NCI-H2081 (cell line): Measurements from ENCODE around the gene ARHGAP24.

Experiments
- DNase-seq, 2 experiments: peaks; one replicate each; lab custom pipeline; 2025; lab: John Stamatoyannopoulos, UW

ARHGAP24 gene

DNA sequence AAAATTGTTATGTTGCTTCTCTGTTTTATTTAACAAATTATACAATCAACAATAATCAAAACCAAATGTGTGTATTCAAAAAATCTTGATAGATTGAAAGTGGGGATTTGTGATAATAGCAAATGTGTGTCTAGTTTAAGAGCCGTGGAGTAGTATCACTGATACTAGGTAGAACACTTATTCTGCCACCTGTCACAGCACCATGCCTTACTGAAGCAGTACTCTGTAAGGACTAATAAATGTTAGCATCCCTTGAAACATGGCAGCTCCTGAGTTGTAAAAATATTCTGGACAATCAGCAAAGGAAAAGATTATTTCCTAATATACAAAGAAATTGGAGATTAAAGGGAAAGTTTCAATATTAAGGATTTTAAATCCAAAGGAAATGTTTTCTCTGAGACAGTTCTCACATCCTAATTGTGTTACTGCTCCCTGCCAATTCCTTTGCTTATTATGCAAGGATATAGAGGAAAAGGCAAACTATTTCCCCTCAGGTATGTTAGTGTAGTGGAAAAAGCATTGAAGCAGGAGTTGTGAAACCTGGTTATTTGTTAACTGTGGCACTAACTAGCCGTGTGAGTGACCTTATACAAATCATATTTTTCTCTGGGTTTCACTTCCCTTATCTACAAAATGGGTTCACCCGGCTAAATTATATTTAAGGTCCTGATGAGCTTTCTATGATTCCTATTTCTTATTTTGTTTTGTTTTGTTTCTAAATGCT lies 303.1 kb downstream of the ARHGAP24 start:
- no peak for DNase-seq

GRCh38 chr4:85778632-85779131 lies 303.7 kb downstream of the ARHGAP24 start:
- DNase-seq, result no peak

GRCh38 chr4:85779165-85779564 lies 304.2 kb downstream of the ARHGAP24 start:
- DNase-seq, result no peak

DNA sequence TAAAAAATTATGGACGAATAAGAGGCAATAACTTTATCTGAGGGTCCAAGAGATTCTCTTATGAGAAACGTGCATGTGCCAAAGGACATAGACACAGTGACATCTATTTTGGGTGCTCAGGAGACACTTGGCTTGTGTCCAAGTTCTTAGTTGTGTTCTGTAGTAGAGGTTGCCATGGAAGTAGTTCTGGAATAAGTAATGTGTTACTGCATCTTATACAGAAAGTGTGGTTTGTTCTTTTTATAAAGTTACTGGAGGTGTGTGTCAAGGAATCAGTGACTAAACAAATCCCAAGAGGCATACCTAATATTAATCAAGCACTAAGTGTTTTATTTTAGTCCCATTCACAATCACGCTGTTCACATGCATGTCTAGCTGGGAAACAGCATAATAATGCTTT lies 305.7 kb downstream of the ARHGAP24 start:
- DNase-seq, result no peak

- DNase-seq, result no peak
Measured at GRCh38 chr4:85783483-85783882, 308.5 kb downstream of the ARHGAP24 start.

- DNase-seq, result no peak
Measured at GRCh38 chr4:85783900-85784299, 308.9 kb downstream of the ARHGAP24 start.

DNA sequence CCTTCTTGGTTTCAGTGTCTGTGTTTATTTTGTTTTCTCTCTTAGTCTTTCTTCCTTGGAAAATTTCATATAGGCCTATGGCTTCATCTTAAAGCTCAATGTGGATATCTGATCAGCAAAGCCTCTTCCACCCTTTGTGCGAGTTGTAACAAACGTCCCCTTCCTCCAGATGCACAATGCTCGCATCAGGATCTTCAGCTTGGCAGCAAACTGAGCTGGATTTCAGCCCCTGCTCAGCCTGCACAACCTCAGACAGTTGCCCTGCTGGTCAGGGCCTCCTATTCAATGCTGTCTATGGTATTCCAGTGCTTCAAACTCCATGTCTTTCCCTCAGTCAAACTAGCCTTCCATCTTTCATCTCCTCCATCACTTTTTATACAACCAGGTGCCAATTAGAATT lies 309.4 kb downstream of the ARHGAP24 start:
- DNase-seq, result no peak

- no peak for DNase-seq
Measured at GRCh38 chr4:85784947-85785346, 310.0 kb downstream of the ARHGAP24 start.

GRCh38 chr4:85787133-85787532 lies 312.2 kb downstream of the ARHGAP24 start:
- DNase-seq, result no peak

- DNase-seq, result no peak
Measured at GRCh38 chr4:85788604-85789003, 313.7 kb downstream of the ARHGAP24 start.

GRCh38 chr4:85789241-85789640 lies 314.3 kb downstream of the ARHGAP24 start:
- DNase-seq, result no peak

GRCh38 chr4:85790582-85790981 lies 315.6 kb downstream of the ARHGAP24 start:
- no peak for DNase-seq

DNA sequence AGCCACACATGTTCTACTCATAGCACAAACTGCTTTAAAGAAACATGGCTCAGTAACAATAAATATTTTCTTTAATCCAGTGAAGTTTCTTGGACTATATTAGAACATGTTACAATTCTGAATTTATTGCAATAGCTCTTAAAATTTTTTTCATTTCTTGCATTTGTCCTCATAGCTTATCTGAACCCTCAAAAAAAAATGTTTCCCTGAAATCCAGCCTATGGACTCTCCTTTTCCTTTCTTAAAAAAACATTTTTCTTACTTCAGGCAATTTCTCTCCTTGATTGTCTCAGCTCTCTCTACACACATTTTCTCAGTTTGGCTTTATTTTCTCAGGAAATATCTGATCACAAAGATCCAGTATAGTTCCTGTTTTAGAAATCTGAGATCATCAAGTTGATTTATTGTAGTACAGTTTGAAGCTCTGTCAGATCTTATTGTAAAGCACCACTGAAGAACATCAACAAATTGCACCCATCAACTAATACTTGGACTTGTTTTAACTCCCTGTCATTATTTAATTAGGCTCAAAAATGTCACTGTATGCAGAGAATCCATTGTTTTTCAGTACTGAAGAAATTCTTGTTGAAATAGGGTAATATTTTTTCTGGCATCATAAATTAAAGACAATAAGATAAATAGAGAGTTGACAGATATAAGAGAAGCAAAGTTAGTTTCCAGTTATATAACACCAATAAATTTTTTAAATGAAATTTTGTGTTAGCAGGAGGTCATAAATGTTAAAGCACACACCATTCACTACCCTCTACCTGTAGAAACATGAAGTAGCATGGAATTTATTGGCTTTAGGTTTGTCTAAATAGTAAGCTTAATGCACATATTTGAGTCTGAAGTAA lies 317.7 kb downstream of the ARHGAP24 start:
- no peak for DNase-seq

DNA sequence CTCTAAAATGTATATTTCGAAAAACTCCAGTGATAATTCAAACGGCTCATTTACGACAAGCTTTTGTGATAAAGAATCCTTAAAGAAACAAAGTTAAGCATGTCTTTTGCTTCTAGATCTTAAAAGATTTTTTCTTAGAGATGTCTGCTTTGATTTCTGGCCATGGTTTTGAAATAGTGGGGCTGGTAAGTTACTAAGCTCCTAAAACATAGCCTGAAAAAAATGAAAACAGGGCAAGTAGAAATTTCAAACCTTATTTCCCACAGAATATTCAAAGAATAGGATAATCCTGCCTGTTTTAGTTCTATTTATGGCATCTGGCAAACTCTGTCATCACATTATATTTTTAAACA lies 318.3 kb downstream of the ARHGAP24 start:
- DNase-seq, result no peak

DNA sequence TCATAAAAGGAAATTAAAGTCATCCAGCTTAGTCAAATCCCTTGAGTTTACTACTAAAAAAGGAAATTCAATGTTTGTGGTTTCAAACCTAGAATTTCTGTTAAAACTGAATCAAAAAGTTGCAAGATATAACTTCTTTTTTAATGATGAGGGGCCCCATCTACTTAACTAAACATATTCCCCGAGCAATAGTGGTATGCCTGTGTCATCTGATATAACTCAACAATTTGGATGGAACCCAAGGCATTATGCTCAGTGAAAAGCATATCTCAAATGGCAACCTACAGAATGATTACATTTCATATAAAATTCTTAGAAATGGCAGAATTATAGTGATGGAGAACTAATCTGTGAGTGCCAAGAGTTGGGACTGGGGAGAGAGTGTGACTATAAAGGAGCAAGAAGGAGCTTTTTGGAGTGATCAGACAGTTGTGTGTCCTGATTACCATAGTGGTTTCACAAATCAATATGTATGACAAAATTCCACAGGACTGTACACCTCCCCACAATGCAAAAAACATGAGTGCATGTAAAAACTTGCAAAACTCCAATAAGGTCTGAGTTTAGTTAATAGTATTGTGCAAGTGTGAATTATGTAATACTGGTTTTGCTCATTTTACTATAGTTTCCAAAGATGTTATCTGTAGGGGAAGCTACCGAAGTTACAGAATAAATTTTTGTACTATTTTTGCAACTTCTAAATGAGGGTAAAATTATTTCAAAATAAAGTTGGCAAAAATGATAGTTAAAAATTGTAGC lies 323.2 kb downstream of the ARHGAP24 start:
- DNase-seq, result no peak

- DNase-seq, result no peak
Measured at GRCh38 chr4:85803856-85804255, 328.9 kb downstream of the ARHGAP24 start.

DNA sequence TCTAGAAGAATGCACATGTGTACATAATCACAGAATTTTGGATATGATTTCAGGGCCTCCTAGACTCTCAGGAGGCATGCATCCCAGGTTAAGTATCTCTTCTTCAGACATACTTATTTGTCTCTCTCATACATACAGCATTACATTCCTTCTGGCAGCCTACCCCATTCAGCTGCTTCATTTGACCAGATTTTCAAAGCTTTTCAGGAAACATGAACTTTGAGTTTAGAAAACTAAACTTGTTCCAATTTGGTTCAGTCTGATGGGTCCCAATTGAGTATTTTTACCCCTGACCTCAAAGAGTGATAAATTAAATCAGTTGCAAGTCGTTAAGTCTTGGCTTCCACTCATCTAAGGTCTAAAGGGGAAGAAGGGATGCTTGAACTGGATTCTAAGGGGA lies 330.9 kb downstream of the ARHGAP24 start:
- no peak for DNase-seq

DNA sequence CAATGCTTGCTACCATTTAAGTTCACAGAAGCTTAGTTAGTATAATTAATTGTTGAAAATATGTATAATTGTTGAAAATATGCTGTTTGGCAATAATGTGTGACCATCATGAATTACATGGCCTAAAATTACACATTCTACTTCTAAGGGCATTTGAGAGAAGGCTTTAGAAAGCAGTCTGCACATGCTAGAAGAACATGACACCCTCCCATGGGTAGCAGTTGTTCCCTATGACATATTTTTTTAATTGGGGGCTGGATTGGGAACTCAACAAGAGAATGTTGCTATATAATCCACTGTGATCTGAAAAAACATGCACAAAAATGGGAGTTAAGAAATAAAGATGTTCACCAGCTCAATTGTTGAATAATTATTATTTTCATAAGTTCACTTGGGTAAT lies 331.4 kb downstream of the ARHGAP24 start:
- DNase-seq, result no peak

GRCh38 chr4:85807247-85807950 lies 332.4 kb downstream of the ARHGAP24 start:
- DNase-seq, result no peak

DNA sequence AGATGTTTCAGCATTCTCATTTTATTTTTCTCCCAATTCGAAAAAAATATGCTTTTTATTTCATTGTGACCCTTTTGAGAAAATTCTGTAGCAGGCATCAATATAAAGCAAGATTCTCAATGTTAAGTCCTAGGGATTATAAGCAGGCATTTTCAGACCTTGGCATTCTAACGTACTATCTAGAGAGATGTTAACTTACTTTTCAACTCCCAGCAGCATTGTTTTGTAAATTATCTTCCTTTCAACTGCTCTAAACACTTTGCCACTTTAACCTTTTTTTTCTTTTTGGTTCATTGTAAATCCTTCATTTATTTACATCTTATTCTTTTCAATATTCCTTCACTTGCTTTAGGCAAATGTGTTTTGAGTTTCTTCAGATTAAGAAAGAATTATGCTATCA lies 333.2 kb downstream of the ARHGAP24 start:
- DNase-seq, result no peak

DNA sequence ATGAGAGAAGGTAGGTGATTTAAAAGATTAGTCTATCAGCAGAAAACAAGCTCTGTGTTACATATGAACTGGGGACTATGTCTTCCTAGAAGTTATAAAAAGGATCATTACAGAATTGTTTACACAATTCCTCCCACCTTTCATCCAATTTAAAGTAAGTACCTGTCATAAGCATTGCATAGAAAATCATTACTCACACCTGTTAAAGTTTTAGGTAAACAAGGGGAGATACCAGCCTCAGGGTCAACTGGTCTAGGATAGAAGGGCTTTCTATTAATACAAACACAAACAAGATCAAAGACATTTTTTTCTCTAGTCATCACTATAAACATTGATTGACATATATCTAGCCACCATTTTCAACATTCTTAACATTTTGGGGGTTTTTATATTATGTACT lies 333.9 kb downstream of the ARHGAP24 start:
- no peak for DNase-seq

DNA sequence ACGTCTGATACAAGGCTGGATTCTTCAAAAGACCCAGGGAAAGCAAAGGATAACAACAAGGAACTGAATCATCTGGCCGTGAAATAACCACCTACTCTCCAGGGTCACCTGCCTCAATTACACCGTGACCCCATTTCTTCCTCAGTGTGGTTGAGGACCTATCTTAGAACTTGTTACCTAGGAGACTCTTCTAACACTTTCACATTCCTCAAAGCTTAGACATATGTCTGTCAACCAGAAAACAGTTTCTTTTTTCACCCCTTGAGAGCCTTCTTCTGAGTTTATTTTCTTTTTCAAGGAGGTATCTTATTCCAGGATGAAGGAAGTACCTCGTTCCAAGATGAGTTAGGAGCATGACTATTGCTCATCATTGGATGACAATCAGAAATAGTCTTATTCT lies 337.8 kb downstream of the ARHGAP24 start:
- no peak for DNase-seq
